H9 (cell line): Measurements from ENCODE around the gene PLGRKT. TPM values are rescaled to one million over a fixed set of nuclear protein-coding genes. Genes with fewer than 3 reads are reported as not detected.

Experiments used
- DNase-seq: peaks from one replicate; pipeline ENCODE4 v3.0.0-alpha.2; 2017
- H2AFZ ChIP-seq: one replicate; pipeline ENCODE4 v1.6.1; 2013; ENCODE audit warnings: mild to moderate bottlenecking, low read length, control low read depth, moderate library complexity
- H2AK5ac ChIP-seq: 2 replicates; pipeline ENCODE4 v1.6.1; 2013; ENCODE audit warnings: low read length, control low read depth, mixed read lengths; ENCODE audit not compliant: insufficient read length
- H2BK120ac ChIP-seq: one replicate; pipeline ENCODE4 v1.6.1; 2013; ENCODE audit warnings: low read depth, mild to moderate bottlenecking, low read length, control low read depth, inconsistent platforms; ENCODE audit not compliant: poor library complexity, severe bottlenecking
- H2BK12ac ChIP-seq: 2 replicates; pipeline ENCODE4 v1.6.1; 2013; ENCODE audit warnings: low read length, control low read depth, mixed read lengths, low read depth; ENCODE audit not compliant: insufficient read length
- H2BK15ac ChIP-seq: 2 replicates; pipeline ENCODE4 v1.6.1; 2013; ENCODE audit warnings: low read depth, low read length, control low read depth
- H2BK20ac ChIP-seq: one replicate; pipeline ENCODE4 v1.6.1; 2013; ENCODE audit warnings: low read depth, mild to moderate bottlenecking, low read length, control low read depth, inconsistent platforms; ENCODE audit not compliant: poor library complexity, severe bottlenecking
- H2BK5ac ChIP-seq: 2 replicates; pipeline ENCODE4 v1.6.1; 2013; ENCODE audit warnings: low read length, control low read depth, mixed read lengths; ENCODE audit not compliant: insufficient read length
- H3K14ac ChIP-seq: 2 replicates; pipeline ENCODE4 v1.6.1; 2013; ENCODE audit warnings: low read length, control low read depth; ENCODE audit not compliant: insufficient read depth
- H3K18ac ChIP-seq: 2 replicates; pipeline ENCODE4 v1.6.1; 2013; ENCODE audit warnings: low read depth, mild to moderate bottlenecking, mixed read lengths, low read length, control low read depth; ENCODE audit not compliant: insufficient read length
- H3K23ac ChIP-seq: 2 replicates; pipeline ENCODE4 v1.6.1; 2013; ENCODE audit warnings: low read length, control low read depth, mixed read lengths, low read depth; ENCODE audit not compliant: insufficient read length
- H3K23me2 ChIP-seq: 2 replicates; pipeline ENCODE4 v1.6.1; 2013; ENCODE audit warnings: low read depth, mild to moderate bottlenecking, mixed read lengths, low read length, control low read depth; ENCODE audit not compliant: insufficient read length, poor library complexity, severe bottlenecking
- H3K27ac ChIP-seq: 2 replicates; pipeline ENCODE4 v1.5.1; 2013; ENCODE audit warnings: low read length, control low read depth, mixed read lengths, low read depth; ENCODE audit not compliant: insufficient read length
- H3K27me3 ChIP-seq: 2 replicates; pipeline ENCODE4 v1.6.1; 2013; ENCODE audit warnings: low read length, control low read depth, inconsistent platforms; ENCODE audit not compliant: insufficient read depth
- H3K4ac ChIP-seq: 2 replicates; pipeline ENCODE4 v1.6.1; 2013; ENCODE audit warnings: low read depth, mild to moderate bottlenecking, control low read depth, inconsistent platforms, low read length, moderate library complexity
- H3K4me1 ChIP-seq: 2 replicates; pipeline ENCODE4 v1.6.1; 2013; ENCODE audit warnings: low read length, control low read depth, inconsistent platforms; ENCODE audit not compliant: insufficient read depth
- H3K4me2 ChIP-seq: 2 replicates; pipeline ENCODE4 v1.6.1; 2013; ENCODE audit warnings: low read length, control low read depth, mixed read lengths; ENCODE audit not compliant: insufficient read length, insufficient read depth
- H3K56ac ChIP-seq: 2 replicates; pipeline ENCODE4 v1.6.1; 2013; ENCODE audit warnings: low read depth, mild to moderate bottlenecking, mixed read lengths, low read length, control low read depth; ENCODE audit not compliant: insufficient read length
- H3K79me1 ChIP-seq: 2 replicates; pipeline ENCODE4 v1.6.1; 2013; ENCODE audit warnings: low read depth, mild to moderate bottlenecking, moderate library complexity, low read length, control low read depth, inconsistent platforms; ENCODE audit not compliant: insufficient read depth, poor library complexity, severe bottlenecking
- H3K79me2 ChIP-seq: 2 replicates; pipeline ENCODE4 v1.6.1; 2013; ENCODE audit warnings: low read length, control low read depth, inconsistent platforms; ENCODE audit not compliant: insufficient read depth
- H3K9ac ChIP-seq: 2 replicates; pipeline ENCODE4 v1.6.1; 2013; ENCODE audit warnings: low read length, control low read depth, mixed read lengths; ENCODE audit not compliant: insufficient read length; ENCODE audit errors: extremely low read depth
- H3K9me3 ChIP-seq: one replicate; pipeline ENCODE4 v1.6.1; 2013; ENCODE audit warnings: low read depth, low read length, inconsistent platforms; ENCODE audit not compliant: control insufficient read depth
- H3T11ph ChIP-seq: one replicate; pipeline ENCODE4 v1.6.1; 2013; ENCODE audit warnings: mild to moderate bottlenecking, low read length, control low read depth, inconsistent platforms
- H4K20me1 ChIP-seq: one replicate; pipeline ENCODE4 v1.6.1; 2013; ENCODE audit not compliant: control insufficient read depth, insufficient read length, insufficient read depth
- H4K5ac ChIP-seq: 2 replicates; pipeline ENCODE4 v1.6.1; 2013; ENCODE audit warnings: low read depth, mild to moderate bottlenecking, mixed read lengths, low read length, control low read depth; ENCODE audit not compliant: insufficient read length
- H4K8ac ChIP-seq: replicated peaks from 2 replicates; pipeline ENCODE4 v1.6.1; 2013; ENCODE audit warnings: low read length, control low read depth, mixed read lengths, low read depth; ENCODE audit not compliant: insufficient read length
- H4K91ac ChIP-seq: 2 replicates; pipeline ENCODE4 v1.6.1; 2013; ENCODE audit warnings: low read depth, mild to moderate bottlenecking, moderate library complexity, mixed read lengths, low read length, control low read depth; ENCODE audit not compliant: insufficient read length
- H3K27ac Mint-ChIP-seq, 3 experiments: 2 replicates in 2 of 3; 3 replicates in 1 of 3; pipeline ENCODE4 v1.8.0; 2020 to 2021; ENCODE audit warnings: mixed read lengths in 3 of 3, mild to moderate bottlenecking in 1 of 3, moderate library complexity in 1 of 3
- H3K27me3 Mint-ChIP-seq: 2 replicates; pipeline ENCODE4 v1.8.0; 2021; ENCODE audit warnings: low read depth, mild to moderate bottlenecking, moderate library complexity, mixed read lengths
- H3K36me3 Mint-ChIP-seq, 3 experiments: 2 replicates in 2 of 3; 3 replicates in 1 of 3; pipeline ENCODE4 v1.8.0; 2020 to 2021; ENCODE audit warnings: low read depth in 3 of 3, mixed read lengths in 3 of 3; ENCODE audit not compliant: insufficient read depth in 1 of 3
- H3K4me1 Mint-ChIP-seq, 2 experiments: 2 replicates each; pipeline ENCODE4 v1.8.0; 2020; ENCODE audit warnings: mixed read lengths in 2 of 2
- H3K4me3 Mint-ChIP-seq, 2 experiments: 2 replicates in 1 of 2; 3 replicates in 1 of 2; pipeline ENCODE4 v1.8.0; 2020 to 2021; ENCODE audit warnings: mild to moderate bottlenecking in 2 of 2, mixed read lengths in 2 of 2, moderate library complexity in 1 of 2
- H3K9me3 Mint-ChIP-seq, 2 experiments: 2 replicates in 1 of 2; 3 replicates in 1 of 2; pipeline ENCODE4 v1.8.0; 2020; ENCODE audit warnings: mild to moderate bottlenecking in 2 of 2, mixed read lengths in 2 of 2, moderate library complexity in 1 of 2
- CTCF ChIP-seq: fragments of 200-600 bp; sonication (generic); conservative IDR thresholded peaks from 3 replicates; pipeline ENCODE4 v1.8.0; 2021; ENCODE audit warnings: antibody characterized with exemption, mild to moderate bottlenecking
- WGBS: extraction: QIAGEN DNeasy Blood & Tissue Kit; methylation state at CpG from one replicate; pipeline ENCODE4 v1.1.7; 2013; ENCODE audit warnings: missing lambda C conversion rate, low lambda C conversion rate, mixed read lengths; ENCODE audit not compliant: insufficient read length; ENCODE audit errors: extremely low coverage; 5-methylcytosine and 5-hydroxymethylcytosine counted together
- total RNA-seq: library from RNA; stranded (reverse); gene quantifications from 2 replicates; pipeline ENCODE4 v1.2.1, GENCODE V29; 2021

Gene PLGRKT
- total RNA-seq, 1 experiment from 2014 or later, result 19.6 TPM

- H3K27me3 Mint-ChIP-seq, result peaks cover 13% of the 10 kb centered on the region
- Histone ChIP-seq H3K27ac (no peak overlapping the region), H4K91ac (no peak overlapping the region), H2BK5ac (no peak overlapping the region), H4K5ac (no peak overlapping the region), H3K56ac (no peak overlapping the region), H3K4me1 (no peaks in the 10 kb centered on the region), H3K18ac (no peak overlapping the region), H3K9ac (no peak overlapping the region), H3K9me3 (no peaks in the 10 kb centered on the region), H2BK20ac (no peak overlapping the region), H3K23me2 (no peaks in the 10 kb centered on the region), H2BK120ac (no peak overlapping the region), H4K20me1 (no peaks in the 10 kb centered on the region), H3K79me2 (no peaks in the 10 kb centered on the region), H3K27me3 (no peaks in the 10 kb centered on the region), H2BK12ac (no peak overlapping the region), H3K4ac (no peak overlapping the region), H3T11ph (no peak overlapping the region), H3K79me1 (no peaks in the 10 kb centered on the region), H4K8ac (no peak overlapping the region), H3K23ac (no peak overlapping the region), H2AFZ (no peak overlapping the region), H2AK5ac (no peak overlapping the region), H2BK15ac (no peak overlapping the region), H3K4me2 (no peak overlapping the region), H3K14ac (no peak overlapping the region)
- 0 out of 5 replicates have a peak, but pooled peaks cover 0 to 2% of the 10 kb centered on the region in 2 experiments for H3K9me3 Mint-ChIP-seq
- no CpG with 5 or more reads among the region's 1 CpG for WGBS
- H3K27ac Mint-ChIP-seq, result no peak overlapping the region
- TF ChIP-seq CTCF, result no peak
- no peak overlapping the region for H3K4me3 Mint-ChIP-seq
- peaks cover 5 to 6% of the 10 kb centered on the region in 2 experiments for H3K4me1 Mint-ChIP-seq
- no peak for DNase-seq
- no peaks in the 10 kb centered on the region for H3K36me3 Mint-ChIP-seq
Measured at GRCh38 chr9:5470122-5470521, 32.4 kb upstream of the PLGRKT start.
